Loucy (cell line): ENCODE data around the gene FOXP1.

Experiments used
- H2AFZ ChIP-seq: fragments of 200-600 bp; sonication (generic); 2 replicates; pipeline ENCODE4 v1.6.0; 2016; ENCODE audit warnings: antibody characterized with exemption, mild to moderate bottlenecking, low read length, moderate library complexity
- H3F3A ChIP-seq: fragments of 200-600 bp; 2 replicates; pipeline ENCODE4 v1.6.0; 2016; ENCODE audit warnings: antibody characterized with exemption, low read depth, mild to moderate bottlenecking
- H3K27me3 ChIP-seq: fragments of 200-600 bp; sonication (generic); 2 replicates; pipeline ENCODE4 v1.6.1; 2014; ENCODE audit warnings: low read length, mild to moderate bottlenecking; ENCODE audit not compliant: insufficient read depth, poor library complexity, severe bottlenecking
- H3K36me3 ChIP-seq: fragments of 200-600 bp; sonication (generic); 2 replicates; pipeline ENCODE4 v1.6.1; 2016; ENCODE audit warnings: low read length; ENCODE audit not compliant: insufficient read depth
- H3K4me1 ChIP-seq: fragments of 200-600 bp; sonication (generic); 2 replicates; pipeline ENCODE4 v1.5.1; 2014; ENCODE audit warnings: low read length, mild to moderate bottlenecking; ENCODE audit not compliant: insufficient read depth, poor library complexity, severe bottlenecking
- H3K4me2 ChIP-seq: fragments of 200-600 bp; sonication (generic); 2 replicates; pipeline ENCODE4 v1.6.0; 2014; ENCODE audit warnings: antibody characterized with exemption, low read length, low read depth, mild to moderate bottlenecking; ENCODE audit not compliant: poor library complexity, severe bottlenecking
- H3K4me3 ChIP-seq: fragments of 200-600 bp; sonication (generic); 2 replicates; pipeline ENCODE4 v1.5.1; 2014; ENCODE audit warnings: low read length, mild to moderate bottlenecking, mixed read lengths; ENCODE audit not compliant: poor library complexity, severe bottlenecking
- H3K79me2 ChIP-seq: fragments of 200-600 bp; sonication (generic); 2 replicates; pipeline ENCODE4 v1.6.1; 2014; ENCODE audit warnings: low read length; ENCODE audit not compliant: insufficient read depth
- H3K9ac ChIP-seq: fragments of 200-600 bp; sonication (generic); 2 replicates; pipeline ENCODE4 v1.6.0; 2014; ENCODE audit warnings: mild to moderate bottlenecking, low read depth, low read length, moderate library complexity; ENCODE audit not compliant: poor library complexity, severe bottlenecking
- H3K9me2 ChIP-seq: fragments of 200-600 bp; sonication (generic); replicated peaks from 2 replicates; pipeline ENCODE4 v1.6.1; 2016; ENCODE audit warnings: low read depth, low read length, mixed read lengths
- H3K9me3 ChIP-seq: fragments of 200-600 bp; sonication (generic); 2 replicates; pipeline ENCODE4 v1.6.1; 2014; ENCODE audit warnings: mild to moderate bottlenecking, antibody characterized with exemption, low read length, low read depth; ENCODE audit not compliant: insufficient read depth
- H4K20me1 ChIP-seq: fragments of 200-600 bp; sonication (generic); 2 replicates; pipeline ENCODE4 v1.6.0; 2014; ENCODE audit warnings: antibody characterized with exemption, low read length, mild to moderate bottlenecking; ENCODE audit not compliant: insufficient read depth, poor library complexity, severe bottlenecking
- EZH2phosphoT487 ChIP-seq: fragments of 200-600 bp; IDR thresholded peaks from 2 replicates; pipeline ENCODE4 v1.6.1; 2018; ENCODE audit warnings: antibody characterized with exemption, mild to moderate bottlenecking, moderate library complexity, borderline replicate concordance
- TF ChIP-seq, protein P1 (sequence below): fragments of 200-600 bp; sonication (generic); conservative IDR thresholded peaks from 2 replicates; pipeline ENCODE4 v1.5.1; 2014; ENCODE audit warnings: mild to moderate bottlenecking, antibody characterized with exemption, low read length

FOXP1 gene

DNA sequence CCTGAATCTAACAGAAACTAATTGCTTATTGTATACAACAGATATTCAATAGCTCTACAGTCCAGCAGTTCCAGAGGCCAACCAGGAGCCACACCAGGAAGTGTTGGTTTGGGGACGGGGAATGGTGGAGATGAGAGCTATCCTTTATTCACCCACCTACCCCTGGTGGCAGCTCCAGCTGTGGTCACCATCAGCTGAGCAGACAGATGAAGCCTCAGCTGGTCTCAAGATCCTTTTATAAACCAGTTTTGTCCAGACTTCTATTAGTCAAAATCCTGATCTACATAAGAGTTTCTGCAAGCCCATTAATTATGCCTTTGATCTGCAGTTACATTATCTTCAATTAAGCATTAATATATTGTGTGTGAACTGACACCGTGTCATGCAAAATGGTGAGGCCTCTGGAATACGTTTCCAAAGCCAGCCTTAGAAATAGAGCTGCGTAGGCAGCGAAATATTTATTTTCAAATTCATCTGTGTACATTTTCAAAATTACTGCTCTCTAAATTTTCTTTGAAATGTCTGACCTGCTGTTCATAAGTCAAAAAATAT lies 488.8 kb downstream of the FOXP1 start:
- Histone ChIP-seq H4K20me1 (no peaks in the 10 kb centered on the region), H3K79me2 (peaks cover 34% of the 10 kb centered on the region), H3F3A (no peaks in the 10 kb centered on the region), H3K36me3 (no peaks in the 10 kb centered on the region; the same call in 1 of the 2 replicates), H3K4me3 (no peak overlapping the region), H3K9ac (no peak overlapping the region), H2AFZ (no peak overlapping the region), H3K27me3 (no peaks in the 10 kb centered on the region), H3K9me3 (no peaks in the 10 kb centered on the region), H3K4me1 (peaks cover 3% of the 10 kb centered on the region), H3K9me2 (no peaks in the 10 kb centered on the region), H3K4me2 (no peak overlapping the region)
- no peak for TF ChIP-seq EZH2phosphoT487
- TF ChIP-seq, protein P1, sequence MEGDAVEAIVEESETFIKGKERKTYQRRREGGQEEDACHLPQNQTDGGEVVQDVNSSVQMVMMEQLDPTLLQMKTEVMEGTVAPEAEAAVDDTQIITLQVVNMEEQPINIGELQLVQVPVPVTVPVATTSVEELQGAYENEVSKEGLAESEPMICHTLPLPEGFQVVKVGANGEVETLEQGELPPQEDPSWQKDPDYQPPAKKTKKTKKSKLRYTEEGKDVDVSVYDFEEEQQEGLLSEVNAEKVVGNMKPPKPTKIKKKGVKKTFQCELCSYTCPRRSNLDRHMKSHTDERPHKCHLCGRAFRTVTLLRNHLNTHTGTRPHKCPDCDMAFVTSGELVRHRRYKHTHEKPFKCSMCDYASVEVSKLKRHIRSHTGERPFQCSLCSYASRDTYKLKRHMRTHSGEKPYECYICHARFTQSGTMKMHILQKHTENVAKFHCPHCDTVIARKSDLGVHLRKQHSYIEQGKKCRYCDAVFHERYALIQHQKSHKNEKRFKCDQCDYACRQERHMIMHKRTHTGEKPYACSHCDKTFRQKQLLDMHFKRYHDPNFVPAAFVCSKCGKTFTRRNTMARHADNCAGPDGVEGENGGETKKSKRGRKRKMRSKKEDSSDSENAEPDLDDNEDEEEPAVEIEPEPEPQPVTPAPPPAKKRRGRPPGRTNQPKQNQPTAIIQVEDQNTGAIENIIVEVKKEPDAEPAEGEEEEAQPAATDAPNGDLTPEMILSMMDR: no peak

DNA sequence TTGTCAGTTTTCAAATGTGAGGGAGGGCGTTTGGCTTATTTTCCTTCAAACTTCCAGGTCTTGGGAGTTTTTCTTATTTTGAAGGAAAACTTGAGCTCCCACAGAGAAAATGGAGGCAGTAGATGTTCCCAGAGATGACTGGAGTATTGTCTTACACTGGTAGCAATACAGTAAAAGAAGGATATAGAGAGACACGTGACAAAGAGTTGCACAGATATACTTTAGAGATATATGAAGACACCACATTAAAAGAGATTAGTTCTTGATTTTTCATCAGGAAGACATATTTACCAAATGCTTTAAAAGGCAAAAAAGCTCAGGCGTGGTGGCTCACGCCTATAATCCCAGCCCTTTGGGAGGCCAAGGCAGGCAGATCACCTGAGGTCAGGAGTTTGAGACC lies 490.9 kb downstream of the FOXP1 start:
- Histone ChIP-seq H3K9me3 (no peaks in the 10 kb centered on the region), H3K4me2 (no peak overlapping the region), H3K79me2 (peaks cover 31% of the 10 kb centered on the region; the same call in 1 of the 2 replicates), H3K4me3 (no peak overlapping the region), H3K27me3 (no peaks in the 10 kb centered on the region), H3K36me3 (no peaks in the 10 kb centered on the region; the same call in 1 of the 2 replicates), H4K20me1 (no peaks in the 10 kb centered on the region), H3K9ac (no peak overlapping the region), H2AFZ (no peak overlapping the region), H3K9me2 (no peaks in the 10 kb centered on the region), H3F3A (no peaks in the 10 kb centered on the region), H3K4me1 (peaks cover 8% of the 10 kb centered on the region)
- TF ChIP-seq, protein P1: no peak
- TF ChIP-seq EZH2phosphoT487: no peak

DNA sequence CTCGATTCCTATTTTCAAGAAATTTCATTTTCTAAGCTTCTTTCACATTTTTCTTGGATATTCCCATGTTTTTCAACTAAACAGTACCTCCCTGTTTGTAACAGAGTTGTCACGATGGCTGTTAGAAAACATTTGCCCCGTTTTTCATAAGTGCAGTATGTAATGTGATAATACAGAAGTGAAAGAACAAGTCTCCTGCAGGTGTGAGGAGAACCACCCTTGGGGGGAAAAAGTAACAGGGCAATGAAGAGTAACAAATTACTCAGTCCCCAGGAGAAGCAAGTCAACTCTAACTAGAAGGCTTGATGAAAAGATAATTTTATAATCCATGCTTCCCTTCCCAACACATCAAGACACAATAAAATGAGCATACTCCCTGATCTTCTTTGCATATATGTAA lies 493.3 kb downstream of the FOXP1 start:
- no peaks in the 10 kb centered on the region for H3K27me3 ChIP-seq
- no peaks in the 10 kb centered on the region for H3F3A ChIP-seq
- H3K9me2 ChIP-seq: no peaks in the 10 kb centered on the region
- H3K4me2 ChIP-seq: no peak overlapping the region
- H3K9ac ChIP-seq: no peak overlapping the region
- no peaks in the 10 kb centered on the region for H4K20me1 ChIP-seq
- H3K4me1 ChIP-seq: peaks cover 12% of the 10 kb centered on the region
- TF ChIP-seq EZH2phosphoT487: no peak
- TF ChIP-seq, protein P1: no peak
- no peaks in the 10 kb centered on the region; the same call in 1 of the 2 replicates for H3K36me3 ChIP-seq
- H2AFZ ChIP-seq: no peak overlapping the region
- H3K79me2 ChIP-seq: peaks cover 10% of the 10 kb centered on the region; the same call in 1 of the 2 replicates
- H3K9me3 ChIP-seq: no peaks in the 10 kb centered on the region
- no peak overlapping the region for H3K4me3 ChIP-seq
